VCaP (cell line): ENCODE data around the gene PRKCE.

Experiments used
- H3K27ac ChIP-seq: fragments of 450-650 bp; 2 replicates; pipeline ENCODE4 v1.5.1; 2017
- CTCF ChIP-seq: fragments of 450-650 bp; conservative IDR thresholded peaks from 2 replicates; pipeline ENCODE4 v1.5.1; 2017; ENCODE audit warnings: mild to moderate bottlenecking, moderate library complexity

Gene PRKCE

GRCh38 chr2:46003903-46004473, 352.5 kb downstream of the PRKCE start:
- no peak for TF ChIP-seq CTCF
- no peak overlapping the region for H3K27ac ChIP-seq

- TF ChIP-seq CTCF = no peak
- no peak overlapping the region for H3K27ac ChIP-seq
These were observed 355.1 kb downstream of the PRKCE start for GRCh38 chr2:46006473-46007025.

GRCh38 chr2:46007412-46007811, 355.9 kb downstream of the PRKCE start:
- H3K27ac ChIP-seq = no peak overlapping the region

GRCh38 chr2:46008091-46008870, 356.8 kb downstream of the PRKCE start:
- H3K27ac ChIP-seq = no peak overlapping the region
- no peak for TF ChIP-seq CTCF

More at GRCh38 chr2:46007412-46007811, 355.9 kb downstream of the PRKCE start:
- TF ChIP-seq CTCF = no peak

GRCh38 chr2:46009315-46009714, 357.8 kb downstream of the PRKCE start:
- H3K27ac ChIP-seq = no peak overlapping the region
- TF ChIP-seq CTCF = no peak

GRCh38 chr2:46009772-46010171, 358.3 kb downstream of the PRKCE start:
- H3K27ac ChIP-seq = no peak overlapping the region
- no peak for TF ChIP-seq CTCF

- TF ChIP-seq CTCF = no peak
- H3K27ac ChIP-seq = no peak overlapping the region
These were observed 358.9 kb downstream of the PRKCE start for GRCh38 chr2:46010223-46010924.
